ENCODE results near the gene CDKN2C. TPM values are rescaled to one million over a fixed set of nuclear protein-coding genes. Genes with fewer than 3 reads are reported as not detected.
"Not testable (repeated sequence)": the region's sequence is repeated elsewhere in the genome, so short reads cannot be mapped to it uniquely, and the experiment has no call there.

CDKN2C gene
- total and polyA plus RNA-seq, 3 donors from 2014 or later: 7.4 to 9.5 (median 8.8) TPM

- Histone ChIP-seq H3K4me1 (no peaks in the 10 kb centered on the region), H3K4me3 (no peak overlapping the region), H3K27ac (no peak overlapping the region), H3K9me3 (no peaks in the 10 kb centered on the region), H3K27me3 (no peaks in the 10 kb centered on the region), H3K36me3 (ENCODE audit: low read depth, missing control alignments) (no peaks in the 10 kb centered on the region)
- no peak for DNase-seq
- TF ChIP-seq POLR2A (IDR thresholded peaks at IDR 0.05): no peak
- TF ChIP-seq, protein P1, sequence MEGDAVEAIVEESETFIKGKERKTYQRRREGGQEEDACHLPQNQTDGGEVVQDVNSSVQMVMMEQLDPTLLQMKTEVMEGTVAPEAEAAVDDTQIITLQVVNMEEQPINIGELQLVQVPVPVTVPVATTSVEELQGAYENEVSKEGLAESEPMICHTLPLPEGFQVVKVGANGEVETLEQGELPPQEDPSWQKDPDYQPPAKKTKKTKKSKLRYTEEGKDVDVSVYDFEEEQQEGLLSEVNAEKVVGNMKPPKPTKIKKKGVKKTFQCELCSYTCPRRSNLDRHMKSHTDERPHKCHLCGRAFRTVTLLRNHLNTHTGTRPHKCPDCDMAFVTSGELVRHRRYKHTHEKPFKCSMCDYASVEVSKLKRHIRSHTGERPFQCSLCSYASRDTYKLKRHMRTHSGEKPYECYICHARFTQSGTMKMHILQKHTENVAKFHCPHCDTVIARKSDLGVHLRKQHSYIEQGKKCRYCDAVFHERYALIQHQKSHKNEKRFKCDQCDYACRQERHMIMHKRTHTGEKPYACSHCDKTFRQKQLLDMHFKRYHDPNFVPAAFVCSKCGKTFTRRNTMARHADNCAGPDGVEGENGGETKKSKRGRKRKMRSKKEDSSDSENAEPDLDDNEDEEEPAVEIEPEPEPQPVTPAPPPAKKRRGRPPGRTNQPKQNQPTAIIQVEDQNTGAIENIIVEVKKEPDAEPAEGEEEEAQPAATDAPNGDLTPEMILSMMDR (IDR thresholded peaks at IDR 0.05): no peak
- intact Hi-C loops (cut with DNase I; ENCODE audit: low total_unique reads): no loop called here
- WGBS, 2 donors: 85% methylated on average over 3 of the region's 3 CpGs
These were observed 26.0 kb downstream of the CDKN2C start for GRCh38 chr1:50996083-50996482.

GRCh38 chr1:50999375-50999774 lies 29.3 kb downstream of the CDKN2C start:
- 69 to 71% methylated on average over 1 of the region's 1 CpG for WGBS, 2 donors

DNA sequence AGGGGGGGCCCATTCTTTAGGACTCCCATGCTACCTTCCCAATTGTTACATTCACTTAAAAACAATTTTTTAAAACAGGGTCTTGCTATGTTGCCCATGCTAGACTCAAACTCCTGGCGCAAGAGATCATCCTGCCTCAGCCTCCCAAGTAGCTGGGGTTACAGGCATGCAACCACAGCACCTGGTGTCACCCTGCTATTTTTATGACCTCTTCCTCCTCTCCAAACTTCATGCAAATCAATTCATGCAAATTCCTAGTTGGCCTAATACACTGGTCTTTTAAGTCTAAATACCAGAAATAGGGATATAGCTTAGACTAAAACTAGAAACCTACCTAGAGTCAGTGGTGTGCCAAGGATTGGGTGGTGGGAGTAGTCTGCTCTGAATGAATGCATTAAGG lies 30.1 kb downstream of the CDKN2C start:
- no peaks in the 10 kb centered on the region for H3K4me1 ChIP-seq
- no peaks in the 10 kb centered on the region for H3K27me3 ChIP-seq
- H3K27ac ChIP-seq: no peak overlapping the region
- no peak for TF ChIP-seq POLR2A (IDR thresholded peaks at IDR 0.05)
- TF ChIP-seq, protein P1 (IDR thresholded peaks at IDR 0.05): no peak
- intact Hi-C loops (cut with DNase I; ENCODE audit: low total_unique reads): no loop called here
- no peak for DNase-seq
- no peaks in the 10 kb centered on the region for H3K9me3 ChIP-seq
- H3K4me3 ChIP-seq: no peak overlapping the region
- H3K36me3 ChIP-seq (ENCODE audit: low read depth, missing control alignments): no peaks in the 10 kb centered on the region
- 93% methylated on average over 1 of the region's 1 CpG for WGBS, 2 donors

More at GRCh38 chr1:50999375-50999774, 29.3 kb downstream of the CDKN2C start:
- H3K4me3 ChIP-seq; H3K27me3 ChIP-seq; intact Hi-C loops (cut with DNase I; ENCODE audit: low total_unique reads); H3K36me3 ChIP-seq (ENCODE audit: low read depth, missing control alignments); H3K4me1 ChIP-seq; H3K27ac ChIP-seq; DNase-seq; H3K9me3 ChIP-seq: not testable (repeated sequence)

DNA sequence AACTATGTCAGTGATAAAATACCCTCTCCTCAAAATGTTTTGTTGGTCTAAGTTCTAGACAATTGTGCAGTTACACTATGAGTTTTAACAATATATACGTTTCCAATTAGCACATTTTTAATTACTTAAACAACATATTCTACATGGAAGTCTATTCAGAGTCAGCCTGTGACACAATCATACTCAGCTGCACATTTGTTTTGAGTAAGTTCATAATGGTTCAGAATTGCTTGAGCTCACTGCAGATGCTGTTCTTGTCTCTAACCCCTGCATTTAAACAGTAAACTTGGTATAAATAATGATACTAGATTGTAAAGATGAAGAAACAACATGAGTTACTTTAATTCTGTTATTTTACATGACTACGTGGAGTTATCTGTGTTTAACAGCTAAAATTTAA lies 30.6 kb downstream of the CDKN2C start:
- H3K27ac ChIP-seq: no peak overlapping the region
- TF ChIP-seq POLR2A (IDR thresholded peaks at IDR 0.05): no peak
- TF ChIP-seq, protein P1 (IDR thresholded peaks at IDR 0.05): no peak
- H3K9me3 ChIP-seq: no peaks in the 10 kb centered on the region
- DNase-seq: no peak
- no peaks in the 10 kb centered on the region for H3K36me3 ChIP-seq (ENCODE audit: low read depth, missing control alignments)
- intact Hi-C loops (cut with DNase I; ENCODE audit: low total_unique reads): no loop called here
- WGBS, 2 donors: 69 to 77% methylated on average over 2 of the region's 2 CpGs
- H3K4me3 ChIP-seq: no peak overlapping the region
- no peaks in the 10 kb centered on the region for H3K27me3 ChIP-seq
- H3K4me1 ChIP-seq: no peaks in the 10 kb centered on the region

DNA sequence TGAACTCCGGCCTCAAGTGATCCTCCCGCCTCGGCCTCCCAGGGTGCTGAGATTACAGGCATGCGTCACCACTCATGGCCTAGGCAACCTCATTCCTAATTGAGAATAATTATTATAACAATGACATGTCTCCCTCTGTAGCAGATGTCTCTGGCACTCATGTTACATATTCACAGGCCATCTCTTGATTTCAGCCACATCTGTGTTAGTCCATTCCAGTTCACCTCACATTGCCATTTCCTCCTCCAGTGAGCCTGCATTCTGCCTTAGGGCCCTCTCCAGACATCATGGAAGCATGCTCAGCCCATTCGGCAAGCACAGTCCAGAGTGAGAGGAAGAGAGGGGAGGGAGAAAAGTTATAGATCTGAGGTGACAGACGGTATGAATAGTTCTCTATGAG lies 32.5 kb downstream of the CDKN2C start:
- 86 to 91% methylated on average over 6 of the region's 6 CpGs for WGBS, 2 donors

GRCh38 chr1:51005549-51005948 lies 35.5 kb downstream of the CDKN2C start:
- WGBS, 2 donors: 77 to 90% methylated on average over 3 to 4 of the region's 4 CpGs
- intact Hi-C loops (cut with DNase I; ENCODE audit: low total_unique reads): not testable (repeated sequence)

More for the DNA sequence above, 32.5 kb downstream of the CDKN2C start:
- intact Hi-C loops (cut with DNase I; ENCODE audit: low total_unique reads): no loop called here
- Histone ChIP-seq H3K27me3 (no peaks in the 10 kb centered on the region), H3K36me3 (ENCODE audit: low read depth, missing control alignments) (no peaks in the 10 kb centered on the region), H3K4me3 (no peak overlapping the region), H3K9me3 (no peaks in the 10 kb centered on the region), H3K27ac (no peak overlapping the region), H3K4me1 (no peaks in the 10 kb centered on the region)
- TF ChIP-seq POLR2A (IDR thresholded peaks at IDR 0.05): no peak
- TF ChIP-seq, protein P1 (IDR thresholded peaks at IDR 0.05): no peak
- no peak for DNase-seq

More at GRCh38 chr1:51005549-51005948, 35.5 kb downstream of the CDKN2C start:
- not testable (repeated sequence) for H3K36me3 ChIP-seq (ENCODE audit: low read depth, missing control alignments); H3K27ac ChIP-seq; H3K4me3 ChIP-seq; DNase-seq; H3K9me3 ChIP-seq; H3K4me1 ChIP-seq; H3K27me3 ChIP-seq
